ENCODE measurements around the gene MRPL39.

MRPL39 gene

GRCh38 chr21:25557180-25557579 is 50.1 kb downstream of the MRPL39 start:
- TF ChIP-seq EGR1 (IDR thresholded peaks at IDR 0.05) (no peak), YY1 (IDR thresholded peaks at IDR 0.05; ENCODE audit: low read depth) (no peak), RAD21 (IDR thresholded peaks at IDR 0.05; ENCODE audit: low read depth) (no peak), NFIC (IDR thresholded peaks at IDR 0.05) (no peak), EP300 (IDR thresholded peaks at IDR 0.05; ENCODE audit: borderline replicate concordance) (no peak), USF1 (IDR thresholded peaks at IDR 0.05) (no peak), CEBPB (IDR thresholded peaks at IDR 0.05) (no peak), REST (IDR thresholded peaks at IDR 0.05; ENCODE audit: low read depth) (no peak), FOXM1 (IDR thresholded peaks at IDR 0.05; ENCODE audit: borderline replicate concordance, low read depth) (no peak)

- no peak for TF ChIP-seq TEAD4 (IDR thresholded peaks at IDR 0.05)
- TF ChIP-seq YY1 (IDR thresholded peaks at IDR 0.05; ENCODE audit: low read depth) = no peak
- TF ChIP-seq EP300 (IDR thresholded peaks at IDR 0.05; ENCODE audit: borderline replicate concordance) = no peak
- no peak for TF ChIP-seq USF1 (IDR thresholded peaks at IDR 0.05)
- no peak for TF ChIP-seq MAX (IDR thresholded peaks at IDR 0.05)
- TF ChIP-seq CEBPB (IDR thresholded peaks at IDR 0.05) = no peak
- TF ChIP-seq RAD21 (IDR thresholded peaks at IDR 0.05; ENCODE audit: low read depth) = no peak
- no peak for TF ChIP-seq TCF12 (IDR thresholded peaks at IDR 0.05; ENCODE audit: low read depth)
- TF ChIP-seq FOXM1 (IDR thresholded peaks at IDR 0.05; ENCODE audit: borderline replicate concordance, low read depth) = no peak
- no peak for TF ChIP-seq EGR1 (IDR thresholded peaks at IDR 0.05)
- no peak for TF ChIP-seq REST (IDR thresholded peaks at IDR 0.05; ENCODE audit: low read depth)
- TF ChIP-seq TAF1 (IDR thresholded peaks at IDR 0.05; ENCODE audit: low read depth) = no peak
These were observed 51.2 kb downstream of the MRPL39 start for GRCh38 chr21:25556091-25556490.

- TF ChIP-seq CREB1 (IDR thresholded peaks at IDR 0.05; ENCODE audit: low read depth) (no peak), REST (IDR thresholded peaks at IDR 0.05; ENCODE audit: low read depth) (no peak), EGR1 (IDR thresholded peaks at IDR 0.05) (no peak)
These were observed 51.8 kb downstream of the MRPL39 start for GRCh38 chr21:25555492-25555891.

GRCh38 chr21:25552856-25553255 is 54.4 kb downstream of the MRPL39 start:
- TF ChIP-seq TEAD4 (IDR thresholded peaks at IDR 0.05) (no peak), REST (IDR thresholded peaks at IDR 0.05; ENCODE audit: low read depth) (no peak), NFIC (IDR thresholded peaks at IDR 0.05) (no peak), TCF12 (IDR thresholded peaks at IDR 0.05; ENCODE audit: low read depth) (no peak), EP300 (IDR thresholded peaks at IDR 0.05; ENCODE audit: borderline replicate concordance) (no peak), YY1 (IDR thresholded peaks at IDR 0.05; ENCODE audit: low read depth) (no peak), RAD21 (IDR thresholded peaks at IDR 0.05; ENCODE audit: low read depth) (no peak), FOXM1 (IDR thresholded peaks at IDR 0.05; ENCODE audit: borderline replicate concordance, low read depth) (no peak), EGR1 (IDR thresholded peaks at IDR 0.05) (no peak), USF1 (IDR thresholded peaks at IDR 0.05) (no peak), TAF1 (IDR thresholded peaks at IDR 0.05; ENCODE audit: low read depth) (no peak), ZBTB7A (IDR thresholded peaks at IDR 0.05; ENCODE audit: low read depth) (no peak), CEBPB (IDR thresholded peaks at IDR 0.05) (no peak)

Measured in Ishikawa (cell line).